K562 (cell line): Measurements from ENCODE around the gene PELI3. TPM values are rescaled to one million over a fixed set of nuclear protein-coding genes. Genes with fewer than 3 reads are reported as not detected.
A peak's percentile ranks its signal among the peaks of the same experiment; 100 is the strongest.

Source experiments
- BACH1 ChIP-seq: fragments of 200-800 bp; sonication (Bioruptor generic); IDR thresholded peaks from 2 replicates; pipeline ENCODE4 v1.6.1; 2016; ENCODE audit warnings: missing genetic modification characterization, missing compliant biosample characterization
- CBX8 ChIP-seq: fragments of 200-600 bp; sonication (generic); IDR thresholded peaks from 2 replicates; pipeline ENCODE4 v1.6.1; 2012; ENCODE audit warnings: borderline replicate concordance, mixed run types, low read depth, mild to moderate bottlenecking, moderate library complexity, mixed read lengths, low read length, control low read depth, inconsistent platforms; ENCODE audit not compliant: poor library complexity, severe bottlenecking; ENCODE audit errors: extremely low read depth
- CC2D1A ChIP-seq: fragments of 450-650 bp; IDR thresholded peaks from 2 replicates; pipeline ENCODE4 v1.6.1; 2017; ENCODE audit warnings: mild to moderate bottlenecking
- CHD4 ChIP-seq: fragments of 200-600 bp; sonication (generic); IDR thresholded peaks from 3 replicates; pipeline ENCODE4 v1.6.1; 2012; ENCODE audit warnings: low read depth, mild to moderate bottlenecking, mixed read lengths, low read length, inconsistent platforms; ENCODE audit not compliant: insufficient read depth, insufficient replicate concordance, poor library complexity, severe bottlenecking
- CXXC5 ChIP-seq: fragments of 250-450 bp; sonication (Bioruptor Pico); IDR thresholded peaks from 2 replicates; pipeline ENCODE4 v1.8.0; 2022; ENCODE audit warnings: inconsistent platforms, mild to moderate bottlenecking, moderate library complexity
- EP400 ChIP-seq: fragments of 450-650 bp; IDR thresholded peaks from 2 replicates; pipeline ENCODE4 v1.6.1; 2017; ENCODE audit warnings: antibody characterized with exemption, mild to moderate bottlenecking, moderate library complexity
- JUN ChIP-seq, 2 experiments: sonication (generic) in 1 of 2; formaldehyde crosslinking in 1 of 2; IDR thresholded peaks; 2 replicates each; pipeline versions ENCODE4 v1.6.1 to v1.8.0; 2012 to 2022; ENCODE audit warnings: borderline replicate concordance in 2 of 2, mild to moderate bottlenecking in 2 of 2, improper control_type of control experiment in 1 of 2, low read depth in 1 of 2, low read length in 1 of 2, missing genetic modification reagents in 1 of 2
- MYC ChIP-seq, 2 experiments: fragments of 250-450 bp in 1 of 2; sonication (Bioruptor Pico) in 1 of 2; IDR thresholded peaks; 2 replicates each; pipeline versions ENCODE4 v1.5.1 to v1.6.1; 2012 to 2021; ENCODE audit warnings: low read depth in 2 of 2, borderline replicate concordance in 1 of 2, improper control_type of control experiment in 1 of 2, low read length in 1 of 2, mild to moderate bottlenecking in 1 of 2, moderate library complexity in 1 of 2
- NKRF ChIP-seq: fragments of 450-650 bp; IDR thresholded peaks from 2 replicates; pipeline ENCODE4 v1.6.1; 2016; ENCODE audit warnings: borderline replicate concordance
- NONO ChIP-seq, 2 experiments: fragments of 200-400 bp in 1 of 2; fragments of 450-650 bp in 1 of 2; formaldehyde crosslinking in 1 of 2; IDR thresholded peaks; 2 replicates each; pipeline ENCODE4 v1.6.1; 2017; ENCODE audit warnings: low read depth in 2 of 2, mild to moderate bottlenecking in 2 of 2, moderate library complexity in 2 of 2, low read length in 1 of 2
- SOX6 ChIP-seq: fragments of 450-650 bp; IDR thresholded peaks from 2 replicates; pipeline ENCODE4 v1.6.1; 2014; ENCODE audit warnings: mild to moderate bottlenecking
- TOE1 ChIP-seq, 2 experiments: fragments of 450-650 bp in 1 of 2; sonication (generic) in 1 of 2; formaldehyde crosslinking in 1 of 2; IDR thresholded peaks; 2 replicates each; pipeline versions ENCODE4 v1.7.1 to v1.8.0; 2016 to 2022; ENCODE audit warnings: borderline replicate concordance in 2 of 2, mild to moderate bottlenecking in 2 of 2, antibody characterized with exemption in 1 of 2, inconsistent platforms in 1 of 2, low read depth in 1 of 2, missing genetic modification reagents in 1 of 2, moderate library complexity in 1 of 2
- ZFP91 ChIP-seq: sonication (generic); formaldehyde crosslinking; IDR thresholded peaks from 2 replicates; pipeline ENCODE4 v1.8.0; 2022; ENCODE audit warnings: mild to moderate bottlenecking, missing genetic modification reagents
- ZNF143 ChIP-seq: sonication (generic); formaldehyde crosslinking; IDR thresholded peaks from 2 replicates; pipeline ENCODE4 v1.9.0; 2022; ENCODE audit warnings: mild to moderate bottlenecking, missing genetic modification reagents
- ZNF280A ChIP-seq: fragments of 450-650 bp; IDR thresholded peaks from 2 replicates; pipeline ENCODE4 v1.6.1; 2018; ENCODE audit warnings: mild to moderate bottlenecking, low read depth; ENCODE audit not compliant: partially characterized antibody
- ZNF431 ChIP-seq: sonication (generic); formaldehyde crosslinking; IDR thresholded peaks from 2 replicates; pipeline ENCODE4 v1.8.0; 2022; ENCODE audit warnings: mild to moderate bottlenecking, missing genetic modification reagents
- ZNF668 ChIP-seq: fragments of 250-450 bp; sonication (Bioruptor Pico); IDR thresholded peaks from 2 replicates; pipeline ENCODE4 v1.8.0; 2022; ENCODE audit warnings: mild to moderate bottlenecking, inconsistent platforms
- polyA plus RNA-seq, 8 experiments: library from polyadenylated mRNA; depleted of rRNA in 4 of 8; stranded (reverse) in 5 of 8; unstranded in 3 of 8; fragments of >200 nt; fragmentation: Nextera tagmentation in 2 of 8; fragmentation: Illumina TruSeq in 1 of 8; extraction: Ambion mirVana in 2 of 8; extraction: Trizol in 1 of 8; gene quantifications; 2 replicates each; pipeline versions ENCODE4 v1.2.1 to v1.2.3, GENCODE V29; 2011 to 2014; ENCODE audit warnings: inconsistent platforms in 1 of 8, missing spikeins in 1 of 8
- total RNA-seq, 7 experiments: library from RNA; depleted of rRNA in 6 of 7; stranded (reverse); fragments of >200 nt in 6 of 7; fragmentation: Illumina TruSeq in 2 of 7; extraction: Trizol in 2 of 7; gene quantifications; 2 replicates each; pipeline versions ENCODE4 v1.2.1 to v1.2.3, GENCODE V29; 2011 to 2021; ENCODE audit warnings: low replicate concordance in 1 of 7

PELI3 gene
- total and polyA plus RNA-seq, 9 of the 15 experiments (the other 6 are each of a cell fraction or from before 2014, with no cell fraction given): 0.17 to 4.2 (median 1.9) TPM

GRCh38 chr11:66510271-66510989, 43.7 kb downstream of the PELI3 start, which contains the start of gene BBS1 (continued):
- TF ChIP-seq CBX8 (no peak), JUN (IDR thresholded peaks at IDR 0.05; ENCODE audit: borderline replicate concordance, low read depth, low read length) (peak; percentile 24; the same call in 1 of the 2 replicates), JUN (CRISPR knock-in tag; IDR thresholded peaks at IDR 0.05; ENCODE audit: borderline replicate concordance) (no peak), ZNF280A (no peak), SOX6 (peak; percentile 66; the same call in 1 of the 2 replicates), EP400 (peak; percentile 52), BACH1 (tag) (no peak), ZFP91 (0 out of 2 replicates have a peak, but pooled peaks have one; percentile 18), ZNF143 (CRISPR knock-in tag) (no peak), CHD4 (no peak), CC2D1A (no peak), ZNF431 (no peak), TOE1 (IDR thresholded peaks at IDR 0.05; ENCODE audit: borderline replicate concordance) (peak; percentile 70; the same call in 1 of the 2 replicates), TOE1 (CRISPR knock-in tag; IDR thresholded peaks at IDR 0.05; ENCODE audit: borderline replicate concordance, low read depth) (no peak), NKRF (peak; percentile 86), MYC (IDR thresholded peaks at IDR 0.05; ENCODE audit: low read depth, low read length) (peak; percentile 45; the same call in 1 of the 2 replicates), MYC (CRISPR knock-in tag; IDR thresholded peaks at IDR 0.05; ENCODE audit: borderline replicate concordance, low read depth) (no peak), NONO (IDR thresholded peaks at IDR 0.05; ENCODE audit: low read depth in 2 of 2, low read length in 1 of 2) (0 out of 4 replicates have a peak, but pooled peaks of 1 of the 2 experiments have one; percentile 55), CXXC5 (CRISPR knock-in tag) (peak; percentile 66), ZNF668 (CRISPR knock-in tag) (no peak)
